Measurements from ENCODE around the gene LAD1.

DNA sequence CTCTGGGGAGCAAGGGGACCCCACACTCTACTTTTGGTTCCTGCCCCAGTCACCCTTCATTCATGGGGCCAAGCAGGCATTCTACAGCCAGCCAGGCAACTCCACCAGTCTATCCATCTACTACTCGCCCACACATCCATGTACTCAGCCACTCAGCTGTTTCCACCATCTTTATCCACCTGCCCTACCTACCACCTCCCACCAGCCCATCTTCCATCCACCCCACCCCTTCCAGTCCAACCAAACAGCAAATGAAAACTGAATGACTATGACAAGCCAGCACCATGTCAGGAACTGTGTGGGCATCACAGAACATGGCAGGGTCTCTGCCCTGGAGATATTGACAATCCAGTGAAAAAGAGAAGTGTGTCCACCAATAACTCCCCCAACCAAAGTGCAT, 7.9 kb downstream of the LAD1 start:
- TF ChIP-seq, protein P1, sequence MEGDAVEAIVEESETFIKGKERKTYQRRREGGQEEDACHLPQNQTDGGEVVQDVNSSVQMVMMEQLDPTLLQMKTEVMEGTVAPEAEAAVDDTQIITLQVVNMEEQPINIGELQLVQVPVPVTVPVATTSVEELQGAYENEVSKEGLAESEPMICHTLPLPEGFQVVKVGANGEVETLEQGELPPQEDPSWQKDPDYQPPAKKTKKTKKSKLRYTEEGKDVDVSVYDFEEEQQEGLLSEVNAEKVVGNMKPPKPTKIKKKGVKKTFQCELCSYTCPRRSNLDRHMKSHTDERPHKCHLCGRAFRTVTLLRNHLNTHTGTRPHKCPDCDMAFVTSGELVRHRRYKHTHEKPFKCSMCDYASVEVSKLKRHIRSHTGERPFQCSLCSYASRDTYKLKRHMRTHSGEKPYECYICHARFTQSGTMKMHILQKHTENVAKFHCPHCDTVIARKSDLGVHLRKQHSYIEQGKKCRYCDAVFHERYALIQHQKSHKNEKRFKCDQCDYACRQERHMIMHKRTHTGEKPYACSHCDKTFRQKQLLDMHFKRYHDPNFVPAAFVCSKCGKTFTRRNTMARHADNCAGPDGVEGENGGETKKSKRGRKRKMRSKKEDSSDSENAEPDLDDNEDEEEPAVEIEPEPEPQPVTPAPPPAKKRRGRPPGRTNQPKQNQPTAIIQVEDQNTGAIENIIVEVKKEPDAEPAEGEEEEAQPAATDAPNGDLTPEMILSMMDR (conservative IDR thresholded peaks at IDR 0.05 in 1 of 2, IDR thresholded peaks at IDR 0.05 in 1 of 2; ENCODE audit: extremely low read depth in 1 of 2, insufficient read depth in 1 of 2, low read depth in 1 of 2, low read length in 2 of 2): no peak
- no peak for TF ChIP-seq EZH2 (IDR thresholded peaks at IDR 0.05; ENCODE audit: borderline replicate concordance, low read length)

Data from mammary epithelial cell (primary cell).